Parathyroid adenoma (tissue), 2 donors: Measurements from ENCODE around the gene RHOBTB3.
"Not testable (repeated sequence)": the region's sequence is repeated elsewhere in the genome, so short reads cannot be mapped to it uniquely, and the experiment has no call there.

Experiments used
- H2AFZ ChIP-seq: fragments of 300-600 bp; sonication (generic); one replicate; pipeline ENCODE4 v1.7.0; 2017; ENCODE audit warnings: antibody characterized with exemption, mild to moderate bottlenecking
- H3K27ac ChIP-seq: fragments of 300-600 bp; sonication (generic); one replicate; pipeline ENCODE4 v1.7.0; 2017
- H3K27me3 ChIP-seq: fragments of 300-600 bp; sonication (generic); one replicate; pipeline ENCODE4 v1.7.0; 2017; ENCODE audit warnings: low read length; ENCODE audit not compliant: control insufficient read depth, insufficient read depth
- H3K36me3 ChIP-seq: fragments of 300-600 bp; sonication (generic); one replicate; pipeline ENCODE4 v1.7.0; 2017; ENCODE audit warnings: low read length; ENCODE audit not compliant: control insufficient read depth, insufficient read depth
- H3K4me1 ChIP-seq: fragments of 300-600 bp; sonication (generic); one replicate; pipeline ENCODE4 v1.7.0; 2017; ENCODE audit warnings: control low read depth
- H3K4me2 ChIP-seq: fragments of 300-600 bp; sonication (generic); one replicate; pipeline ENCODE4 v1.7.0; 2017; ENCODE audit warnings: low read length
- H3K4me3 ChIP-seq: fragments of 300-600 bp; sonication (generic); one replicate; pipeline ENCODE4 v1.7.0; 2017; ENCODE audit warnings: low read depth, low read length
- H3K79me2 ChIP-seq: fragments of 300-600 bp; sonication (generic); one replicate; pipeline ENCODE4 v1.7.0; 2017; ENCODE audit warnings: control low read depth
- H3K9ac ChIP-seq: fragments of 300-600 bp; sonication (generic); one replicate; pipeline ENCODE4 v1.7.0; 2017; ENCODE audit warnings: mild to moderate bottlenecking
- H3K9me3 ChIP-seq: fragments of 300-600 bp; sonication (generic); one replicate; pipeline ENCODE4 v1.7.0; 2017; ENCODE audit warnings: low read length; ENCODE audit not compliant: control insufficient read depth
- CTCF ChIP-seq: fragments of 300-600 bp; sonication (generic); IDR thresholded peaks from one replicate; pipeline ENCODE4 v1.7.0; 2017; ENCODE audit warnings: antibody characterized with exemption, mild to moderate bottlenecking
- donor health status: primary hyperparathyroidism.

The RHOBTB3 gene

GRCh38 chr5:95704150-95704549 is 27.0 kb upstream of the RHOBTB3 start:
- no peaks in the 10 kb centered on the region for H3K79me2 ChIP-seq
- no peak overlapping the region for H3K4me3 ChIP-seq
- H3K36me3 ChIP-seq, result no peaks in the 10 kb centered on the region
- no peak overlapping the region for H3K4me2 ChIP-seq
- no peaks in the 10 kb centered on the region for H3K27me3 ChIP-seq
- H3K9me3 ChIP-seq, result no peaks in the 10 kb centered on the region
- H3K9ac ChIP-seq, result no peak overlapping the region
- TF ChIP-seq CTCF, result no peak
- no peak overlapping the region for H2AFZ ChIP-seq
- H3K4me1 ChIP-seq, result no peaks in the 10 kb centered on the region
- H3K27ac ChIP-seq, result no peak overlapping the region

GRCh38 chr5:95706196-95706595 is 24.9 kb upstream of the RHOBTB3 start:
- not testable (repeated sequence) for H3K9ac ChIP-seq, H3K9me3 ChIP-seq, H3K27me3 ChIP-seq, H3K36me3 ChIP-seq, H2AFZ ChIP-seq, H3K4me3 ChIP-seq, H3K4me1 ChIP-seq, H3K27ac ChIP-seq, H3K4me2 ChIP-seq, H3K79me2 ChIP-seq

- Histone ChIP-seq H3K79me2 (no peaks in the 10 kb centered on the region), H3K9me3 (no peaks in the 10 kb centered on the region), H3K27me3 (no peaks in the 10 kb centered on the region), H3K4me2 (no peak overlapping the region), H3K36me3 (no peaks in the 10 kb centered on the region), H3K9ac (no peak overlapping the region), H3K4me1 (no peaks in the 10 kb centered on the region), H3K4me3 (no peak overlapping the region), H3K27ac (no peak overlapping the region), H2AFZ (no peak overlapping the region)
- TF ChIP-seq CTCF, result no peak
Measured at GRCh38 chr5:95707055-95707454, 24.1 kb upstream of the RHOBTB3 start.

- H3K9me3 ChIP-seq, H3K4me1 ChIP-seq, H2AFZ ChIP-seq, H3K79me2 ChIP-seq, H3K9ac ChIP-seq, H3K4me2 ChIP-seq, H3K27me3 ChIP-seq, H3K4me3 ChIP-seq, H3K27ac ChIP-seq, H3K36me3 ChIP-seq: not testable (repeated sequence)
Measured at GRCh38 chr5:95707534-95708188, 23.5 kb upstream of the RHOBTB3 start.

GRCh38 chr5:95708876-95709275 is 22.3 kb upstream of the RHOBTB3 start:
- no peaks in the 10 kb centered on the region for H3K9me3 ChIP-seq
- TF ChIP-seq CTCF, result no peak
- H3K9ac ChIP-seq, result no peak overlapping the region
- no peak overlapping the region for H2AFZ ChIP-seq
- H3K36me3 ChIP-seq, result no peaks in the 10 kb centered on the region
- H3K4me3 ChIP-seq, result no peak overlapping the region
- no peak overlapping the region for H3K4me2 ChIP-seq
- H3K27me3 ChIP-seq, result no peaks in the 10 kb centered on the region
- no peak overlapping the region for H3K27ac ChIP-seq
- H3K4me1 ChIP-seq, result no peaks in the 10 kb centered on the region
- no peaks in the 10 kb centered on the region for H3K79me2 ChIP-seq
